Measurements from ENCODE around the gene GTF2F1. TPM values are rescaled to one million over a fixed set of nuclear protein-coding genes. Genes with fewer than 3 reads are reported as not detected.
"Not testable (repeated sequence)": the region's sequence is repeated elsewhere in the genome, so short reads cannot be mapped to it uniquely, and the experiment has no call there.

GTF2F1 gene
- total RNA-seq, 6 experiments from 2014 or later: 12.8 to 22.7 (median 19.8) TPM

DNA sequence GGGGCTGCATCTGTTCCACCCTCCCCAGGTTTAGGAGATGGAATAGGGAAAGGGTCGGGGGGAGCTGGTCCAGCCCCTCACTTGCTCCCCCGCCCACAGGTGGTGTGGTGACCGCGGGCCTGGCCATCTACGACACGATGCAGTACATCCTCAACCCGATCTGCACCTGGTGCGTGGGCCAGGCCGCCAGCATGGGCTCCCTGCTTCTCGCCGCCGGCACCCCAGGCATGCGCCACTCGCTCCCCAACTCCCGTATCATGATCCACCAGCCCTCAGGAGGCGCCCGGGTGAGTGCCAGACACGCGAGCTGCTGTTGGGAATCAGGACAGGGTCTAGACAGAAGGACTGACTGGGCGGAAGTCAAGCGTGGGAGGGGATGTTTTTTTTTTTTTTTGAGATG is 28.6 kb downstream of the GTF2F1 start:
- ATAC-seq (no peak), DNase-seq (no peak)
- H3K4me3 ChIP-seq: no peak overlapping the region
- WGBS (ENCODE audit: insufficient coverage, low coverage, low lambda C conversion rate, missing lambda C conversion rate): 94% methylated on average over 9 of the region's 21 CpGs
- peaks cover 0 to 8% (median 3%) of the 10 kb centered on the region in 4 donors for H3K4me1 ChIP-seq
- no peaks in the 10 kb centered on the region for H3K27me3 ChIP-seq
- H3K36me3 ChIP-seq: peaks cover 0 to 37% (median 11%) of the 10 kb centered on the region in 4 donors
- no peak for TF ChIP-seq POLR2A (IDR thresholded peaks at IDR 0.05)
- no peak for TF ChIP-seq CTCF (IDR thresholded peaks at IDR 0.05)
- intact Hi-C loops (cut with DNase I): no loop called here
- H3K9me3 ChIP-seq: no peaks in the 10 kb centered on the region
- no peak overlapping the region for H3K27ac ChIP-seq

- peak overlapping the region in 2 of 3 donors; percentile 10 to 83 for H3K27ac ChIP-seq
- peak overlapping the region; percentile 70 to 97 (median 93) for H3K4me3 ChIP-seq
- H3K27me3 ChIP-seq: no peaks in the 10 kb centered on the region
- intact Hi-C loops (cut with DNase I): no loop called here
- DNase-seq (no peak), ATAC-seq (peak in 2 of 4 donors; percentile 6 to 11)
- peaks cover 0 to 8% (median 3%) of the 10 kb centered on the region in 4 donors for H3K4me1 ChIP-seq
- 7% methylated on average over 9 of the region's 11 CpGs for WGBS (ENCODE audit: insufficient coverage, low coverage, low lambda C conversion rate, missing lambda C conversion rate)
- H3K9me3 ChIP-seq: no peaks in the 10 kb centered on the region
- TF ChIP-seq CTCF (IDR thresholded peaks at IDR 0.05) (no peak), POLR2A (IDR thresholded peaks at IDR 0.05) (no peak)
- peaks cover 0 to 28% (median 5%) of the 10 kb centered on the region in 4 donors for H3K36me3 ChIP-seq
These were observed 30.6 kb downstream of the GTF2F1 start for GRCh38 chr19:6362351-6362801.

DNA sequence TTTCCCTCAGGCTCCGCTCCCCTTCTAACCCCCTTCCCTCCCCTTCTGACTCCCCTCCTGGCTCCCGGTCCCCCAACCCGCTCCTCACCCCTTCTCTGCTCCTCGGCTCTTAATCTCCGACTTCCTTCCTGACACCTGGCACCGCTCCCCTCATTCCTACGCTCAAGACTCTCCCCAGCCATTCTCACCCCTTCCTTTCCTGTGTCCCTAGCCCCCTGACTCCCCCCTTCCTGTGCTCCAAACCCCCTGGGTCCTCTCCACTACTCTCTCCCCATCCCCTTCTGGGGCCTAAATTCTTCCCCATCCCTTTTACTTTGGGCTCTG is 31.0 kb downstream of the GTF2F1 start:
- Histone ChIP-seq H3K27me3 (no peaks in the 10 kb centered on the region), H3K4me3 (peak overlapping the region; percentile 70 to 97 (median 93)), H3K4me1 (peaks cover 0 to 8% (median 3%) of the 10 kb centered on the region in 4 donors), H3K9me3 (no peaks in the 10 kb centered on the region), H3K36me3 (peaks cover 0 to 27% (median 5%) of the 10 kb centered on the region in 4 donors), H3K27ac (peak overlapping the region; percentile 72 to 83 (median 79))
- ATAC-seq (peak in 1 of 4 donors; percentile 16), DNase-seq (no peak)
- TF ChIP-seq POLR2A (IDR thresholded peaks at IDR 0.05) (no peak), CTCF (IDR thresholded peaks at IDR 0.05) (no peak)
- WGBS (ENCODE audit: insufficient coverage, low coverage, low lambda C conversion rate, missing lambda C conversion rate): 0% methylated on average over 7 of the region's 7 CpGs
- intact Hi-C loops (cut with DNase I): no loop called here

DNA sequence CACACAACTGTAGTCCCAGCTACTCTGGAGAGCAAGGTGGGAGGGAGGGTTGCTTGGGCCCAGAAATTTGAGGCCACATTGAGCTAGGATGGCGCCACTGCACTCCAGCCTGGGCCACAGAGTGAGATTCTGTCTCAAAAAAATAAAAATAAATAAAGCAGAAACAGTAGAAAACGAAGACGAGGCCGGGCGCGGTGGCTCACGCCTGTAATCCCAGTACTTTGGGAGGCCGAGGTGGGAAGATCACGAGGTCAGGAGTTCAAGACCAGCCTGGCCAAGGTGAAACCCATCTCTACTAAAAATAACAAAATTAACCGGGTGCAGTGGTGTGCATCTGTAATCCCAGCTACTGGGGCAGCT is 32.1 kb downstream of the GTF2F1 start:
- 73% methylated on average over 2 of the region's 10 CpGs for WGBS (ENCODE audit: insufficient coverage, low coverage, low lambda C conversion rate, missing lambda C conversion rate)
- Histone ChIP-seq H3K36me3 (peaks cover 0 to 16% (median 2%) of the 10 kb centered on the region in 4 donors), H3K4me3 (peak overlapping the region in 2 of 3 donors; percentile 93 to 97)
- H3K27me3 ChIP-seq; DNase-seq; H3K9me3 ChIP-seq; H3K4me1 ChIP-seq; intact Hi-C loops (cut with DNase I); H3K27ac ChIP-seq; ATAC-seq: not testable (repeated sequence)

- intact Hi-C loops (cut with DNase I); H3K4me1 ChIP-seq; H3K27ac ChIP-seq; ATAC-seq; H3K27me3 ChIP-seq; DNase-seq; H3K9me3 ChIP-seq; H3K4me3 ChIP-seq: not testable (repeated sequence)
- 91% methylated on average over 12 of the region's 12 CpGs for WGBS (ENCODE audit: insufficient coverage, low coverage, low lambda C conversion rate, missing lambda C conversion rate)
- peaks cover 0 to 12% (median 1%) of the 10 kb centered on the region in 4 donors for H3K36me3 ChIP-seq
These were observed 32.5 kb downstream of the GTF2F1 start for GRCh38 chr19:6360445-6360844.

Data from right lobe of liver (tissue), 6 donors.